HG03571 (cell line): Measurements from ENCODE around the gene ZXDC.
A peak's percentile ranks its signal among the peaks of the same experiment; 100 is the strongest.

Source experiments
- ATAC-seq: cut with Tn5 transposase; IDR thresholded peaks from one replicate; pipeline ENCODE4 v1.9.1; 2021; ENCODE audit not compliant: unreplicated experiment

The ZXDC gene

DNA sequence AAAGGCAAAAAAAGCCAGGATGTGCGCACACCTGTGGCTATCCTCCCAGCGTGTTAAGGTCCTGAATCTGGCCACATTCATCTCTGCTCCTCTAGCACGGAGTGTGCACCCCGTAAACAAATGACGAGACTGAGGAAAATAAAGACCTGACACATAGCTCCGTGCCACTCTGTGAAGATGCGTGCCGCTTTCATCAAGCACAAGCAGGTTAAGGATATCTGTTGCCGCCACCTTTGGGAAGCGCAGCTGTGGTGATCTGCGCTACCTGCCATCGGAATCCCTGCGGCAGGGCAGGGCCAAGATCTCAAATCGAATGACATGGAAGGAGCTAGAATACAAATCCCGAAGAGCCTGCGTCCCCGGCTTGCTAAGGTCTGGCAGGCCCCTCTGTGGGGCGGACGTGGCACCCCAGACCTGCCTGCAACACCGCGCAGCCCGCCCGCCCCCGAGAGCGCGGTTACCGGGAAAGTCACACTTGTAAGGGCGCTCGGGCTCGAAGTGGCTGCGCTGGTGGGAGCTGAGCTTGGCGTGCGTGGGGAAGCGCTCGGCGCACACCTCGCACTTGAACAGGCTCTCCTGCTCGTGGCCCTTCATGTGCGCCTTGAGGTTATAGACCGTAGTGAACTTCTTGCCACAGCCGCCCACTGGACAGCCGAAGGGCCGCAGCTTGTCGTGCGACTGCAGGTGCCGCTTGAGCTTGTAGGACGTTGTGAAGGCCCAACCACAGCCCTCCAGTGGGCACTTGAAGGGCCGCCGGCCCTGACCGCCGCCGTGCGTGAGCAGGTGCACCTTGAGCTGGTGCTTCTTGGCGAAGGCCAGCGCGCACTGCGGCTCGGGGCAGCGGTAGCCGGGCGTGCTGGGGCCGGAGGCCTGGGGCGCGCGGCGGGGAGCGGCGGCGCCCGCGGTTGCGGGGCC is 936 bp downstream of the ZXDC start:
- ATAC-seq: peak; percentile 20

DNA sequence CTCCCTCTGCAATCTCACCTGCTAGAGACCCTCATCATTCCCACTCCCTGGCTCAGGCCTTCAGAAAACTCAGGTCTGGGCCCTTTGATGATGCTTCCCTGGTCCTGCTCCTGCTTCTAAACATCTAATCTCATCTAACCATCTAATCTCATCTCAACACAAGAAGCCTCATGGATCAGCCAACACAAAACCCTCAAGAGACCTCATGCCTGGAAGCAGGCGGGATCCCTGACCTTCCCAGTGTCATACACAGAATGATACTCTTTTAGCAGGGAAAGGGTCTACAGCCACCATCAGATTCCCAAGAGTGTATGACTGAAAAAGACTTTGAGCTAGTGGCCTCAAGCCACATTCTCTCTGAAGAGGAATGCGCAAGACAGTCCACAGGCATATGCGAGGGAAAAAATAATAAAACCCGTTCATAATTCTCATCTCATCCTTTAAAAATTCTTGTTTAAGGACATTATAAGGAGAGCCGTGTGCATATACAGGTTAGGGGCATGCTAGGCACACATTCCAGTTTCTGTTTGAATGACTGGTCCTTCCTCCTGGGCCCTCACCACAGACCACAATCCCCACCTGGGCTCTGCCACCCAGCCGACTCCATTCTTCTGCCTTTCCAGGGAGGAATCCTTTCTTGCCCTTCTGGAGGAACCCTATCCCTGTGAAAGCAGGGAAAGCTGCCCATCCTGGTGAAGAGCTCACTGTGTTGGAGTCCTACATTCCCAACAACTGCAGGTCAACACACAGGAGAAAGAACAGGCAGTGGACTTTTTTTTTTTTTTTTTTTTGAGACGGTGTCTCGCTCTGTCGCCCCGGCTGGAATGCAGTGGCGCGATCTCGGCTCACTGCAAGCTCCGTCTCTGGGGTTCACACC is 2.2 kb downstream of the ZXDC start:
- ATAC-seq: no peak

DNA sequence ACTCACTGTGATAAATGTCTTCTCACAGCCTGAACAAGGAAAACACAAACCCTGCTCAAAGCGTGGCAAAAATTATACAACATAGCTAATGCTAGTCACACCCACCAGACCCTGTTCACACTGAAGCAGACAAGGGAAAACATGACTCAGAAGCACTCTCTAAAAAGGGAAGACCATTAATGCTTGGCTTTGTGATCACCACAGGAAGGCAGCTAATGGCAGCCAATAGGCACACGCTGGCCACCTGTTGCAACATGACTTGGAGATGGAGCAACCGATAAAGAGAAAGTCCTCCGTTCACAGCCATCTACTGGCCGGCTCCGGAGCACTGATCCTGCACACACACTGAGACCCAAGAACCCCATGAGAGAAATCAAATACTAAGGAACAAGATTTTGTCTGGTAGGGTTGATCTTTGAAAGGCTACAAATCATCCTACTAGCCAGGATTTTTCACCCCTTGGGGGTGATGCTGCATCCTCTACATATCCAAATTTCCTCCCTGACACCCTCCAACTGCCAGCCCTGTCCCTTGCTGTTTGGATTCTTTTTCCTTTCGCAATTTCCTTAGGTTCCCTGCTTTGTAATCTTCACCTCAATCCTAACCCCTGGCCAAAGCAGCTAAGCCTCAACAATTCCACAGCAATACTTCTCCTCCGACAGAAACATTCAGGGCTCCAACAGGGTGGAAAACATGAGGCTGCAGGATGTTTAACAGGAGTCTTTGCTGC is 3.2 kb downstream of the ZXDC start:
- ATAC-seq: no peak

DNA sequence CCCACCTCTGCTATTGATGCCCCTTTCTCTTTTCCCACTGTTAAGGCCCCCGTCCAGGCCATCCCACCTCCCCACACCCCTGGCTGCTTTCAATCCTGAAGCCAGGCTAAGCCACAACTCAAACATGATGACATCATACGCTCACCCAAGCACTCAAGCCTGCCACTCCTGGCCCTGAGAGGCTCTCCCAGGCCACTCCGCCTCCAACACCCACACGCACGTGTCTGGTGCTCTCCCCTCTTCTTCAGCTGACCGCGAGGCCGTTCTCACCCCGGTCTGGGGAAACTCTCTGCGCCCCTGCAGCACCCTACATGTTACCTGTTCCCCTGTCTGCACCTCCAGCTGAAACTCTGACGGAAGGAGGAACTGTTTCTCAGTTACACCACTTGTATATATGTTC is 6.2 kb downstream of the ZXDC start:
- no peak for ATAC-seq

DNA sequence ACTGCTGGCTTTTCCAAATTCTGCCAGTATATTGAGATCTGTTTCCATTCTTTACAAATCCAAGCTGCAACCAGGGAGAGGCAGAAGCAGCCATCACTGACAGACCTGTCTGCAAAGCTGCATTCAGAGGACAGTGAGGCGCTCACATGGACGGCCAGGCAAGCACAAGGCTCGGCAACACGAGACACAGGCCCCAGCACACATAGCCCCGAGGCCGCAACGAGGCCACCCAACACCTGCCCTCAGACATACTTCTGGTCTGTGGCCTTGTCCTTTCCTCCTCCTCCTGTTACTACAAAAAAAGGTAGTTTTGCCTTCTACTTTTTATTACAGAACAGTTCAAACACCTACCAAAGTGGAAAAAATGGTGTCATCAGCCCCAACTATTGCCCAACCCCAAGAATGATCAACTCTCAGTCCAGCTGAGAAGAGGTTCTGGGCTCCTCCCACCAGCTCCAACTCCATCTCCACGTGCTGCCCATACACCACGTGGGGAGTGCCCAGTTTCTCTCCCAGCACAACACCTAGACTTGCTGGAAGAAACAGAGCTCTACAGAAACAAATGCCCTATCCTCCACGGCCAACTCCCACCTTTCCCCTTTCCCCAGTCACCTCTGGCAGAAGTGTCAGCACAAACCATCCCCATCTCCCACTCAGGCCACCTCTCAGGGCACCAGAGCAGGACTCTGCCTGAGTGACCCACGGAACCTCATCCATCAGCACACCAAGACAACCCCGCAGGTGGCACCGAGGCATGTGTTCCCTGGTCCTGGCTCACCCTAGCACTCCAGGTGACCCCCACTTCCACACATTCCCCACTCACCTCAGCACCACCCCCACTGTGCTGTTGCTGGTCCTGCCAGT is 7.4 kb downstream of the ZXDC start:
- no peak for ATAC-seq

DNA sequence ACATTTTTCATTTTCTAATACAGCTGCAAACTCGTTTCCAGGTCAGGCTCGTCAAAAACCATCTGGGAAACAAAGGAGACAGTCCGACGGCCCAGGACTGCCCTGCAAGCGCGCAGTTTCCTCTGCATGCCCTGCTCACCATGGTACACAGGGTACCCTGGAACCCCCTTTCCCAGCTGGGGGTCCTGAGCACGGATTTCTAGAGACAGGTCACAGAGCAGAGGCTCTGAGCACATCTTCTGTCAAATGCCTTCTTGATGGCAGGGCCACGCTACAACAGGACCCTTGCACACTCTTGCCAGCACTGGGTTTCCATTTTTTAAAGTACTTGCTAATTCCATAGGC is 8.1 kb downstream of the ZXDC start:
- no peak for ATAC-seq

DNA sequence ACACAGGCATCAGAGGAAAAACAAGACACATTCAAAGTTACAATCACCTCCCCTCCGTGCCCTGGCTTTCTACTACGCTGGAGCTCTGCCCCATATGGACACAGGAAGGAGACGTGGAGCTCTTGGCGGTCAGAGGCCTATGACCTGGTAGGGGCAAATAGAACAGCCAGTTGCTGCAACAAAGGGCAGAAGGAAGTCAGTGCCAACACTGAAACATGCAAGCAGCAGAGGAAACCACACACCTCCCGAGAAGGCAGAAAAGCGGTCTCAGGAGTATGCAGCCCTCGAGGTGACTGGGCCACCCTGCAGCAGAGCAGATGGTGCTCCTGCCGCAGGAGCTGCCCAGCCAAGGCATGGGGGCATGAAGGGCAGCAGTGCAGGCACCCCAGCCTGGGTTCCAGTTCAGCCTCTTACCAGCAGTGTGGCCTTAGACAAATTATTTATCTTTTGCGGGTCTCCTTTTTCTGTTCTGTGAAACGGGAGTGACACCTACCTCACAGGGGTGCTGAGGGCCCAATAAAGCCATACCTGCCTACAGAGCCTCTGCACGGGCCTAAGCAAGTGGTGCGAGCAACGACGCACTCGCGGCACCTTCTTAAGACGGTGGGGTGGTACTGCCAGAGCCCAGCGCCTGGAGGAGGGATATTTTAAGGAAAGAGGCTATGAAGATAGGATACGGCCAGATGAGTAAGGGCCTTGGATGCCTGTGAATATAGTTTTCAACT is 8.6 kb downstream of the ZXDC start:
- ATAC-seq: no peak

DNA sequence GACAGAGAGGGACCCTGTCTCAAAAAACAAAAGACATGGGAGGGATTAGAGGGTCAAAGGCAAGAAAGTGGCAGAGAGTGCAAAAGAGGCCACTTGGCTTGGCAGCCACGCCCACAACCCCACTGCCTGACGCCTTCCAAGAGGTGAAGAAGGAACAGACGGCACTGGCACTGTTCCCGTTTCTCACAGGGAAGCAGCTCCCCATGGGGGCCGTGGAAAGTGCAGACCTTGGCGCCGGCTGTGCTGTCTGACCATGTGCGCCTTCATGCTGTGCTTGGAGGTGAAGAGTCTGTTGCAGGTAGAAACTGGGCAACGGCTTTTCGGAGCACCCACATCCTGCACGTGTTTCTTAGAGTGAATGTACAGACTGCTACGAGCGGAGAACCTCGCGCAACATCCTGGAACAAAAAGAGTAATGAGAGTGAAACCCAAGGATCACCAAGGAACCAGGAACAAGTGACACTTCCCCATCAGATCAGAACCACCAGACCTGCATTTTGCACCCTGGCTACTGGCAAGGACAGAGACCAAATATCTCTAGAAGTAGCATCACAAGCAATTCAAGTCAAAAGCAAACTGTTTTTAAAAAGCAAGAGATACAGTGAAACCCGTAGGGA is 9.7 kb downstream of the ZXDC start:
- ATAC-seq: no peak

DNA sequence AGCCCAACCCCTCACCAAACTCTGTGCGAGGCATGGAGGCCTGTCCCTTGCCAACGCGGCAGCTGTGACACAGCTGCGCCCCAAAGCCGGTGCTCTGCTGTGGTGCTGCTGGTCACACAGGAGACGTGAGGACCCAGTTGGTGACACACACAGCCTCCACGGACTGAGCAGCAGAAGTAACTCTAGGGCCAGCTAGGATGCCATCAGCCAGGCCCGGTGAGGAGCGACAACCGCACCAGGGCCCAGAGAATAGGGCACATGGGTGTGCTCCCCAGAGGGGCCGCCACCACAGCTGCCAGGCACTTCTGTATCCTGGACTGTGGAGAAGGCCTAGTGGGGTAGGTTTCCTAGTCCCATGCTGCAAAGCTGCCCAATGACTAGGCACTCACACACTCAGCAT is 10.7 kb downstream of the ZXDC start:
- ATAC-seq: no peak

DNA sequence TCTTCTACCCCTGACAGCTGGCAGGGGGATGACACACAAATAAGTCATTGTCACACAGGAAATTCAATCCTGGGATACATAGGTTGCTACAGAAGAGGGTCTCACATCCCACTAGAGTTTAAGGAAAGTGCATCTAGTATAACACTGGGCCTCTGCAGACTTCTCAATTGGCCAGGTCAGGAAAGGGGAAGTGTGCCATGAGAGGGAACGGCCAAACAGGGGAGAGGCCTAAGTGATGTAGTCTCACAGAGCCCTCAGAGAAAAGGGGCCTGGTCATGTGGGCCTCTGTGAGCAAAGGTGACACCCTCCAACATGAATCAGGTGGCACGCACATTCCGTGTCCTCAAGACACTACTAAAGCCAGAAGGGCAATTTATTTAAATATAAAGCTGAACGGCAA is 11.2 kb downstream of the ZXDC start:
- no peak for ATAC-seq

DNA sequence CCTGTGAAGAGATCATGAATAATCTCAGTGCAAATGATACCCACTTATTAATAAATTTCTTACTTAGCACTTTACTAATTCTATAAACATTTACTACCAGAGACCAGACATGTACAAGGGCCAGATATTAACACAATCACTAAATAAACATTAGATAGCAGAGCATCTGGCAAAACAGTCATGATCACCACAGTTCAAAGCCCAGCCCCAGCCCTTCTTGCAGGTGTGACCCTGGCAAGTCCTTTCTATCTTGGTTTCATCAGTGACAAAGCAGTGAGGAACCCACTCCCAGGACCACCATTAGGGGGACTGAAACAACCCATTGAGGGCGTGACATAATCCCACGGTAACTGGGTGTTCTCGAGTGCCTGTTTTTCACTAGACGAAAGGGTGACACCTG is 11.6 kb downstream of the ZXDC start:
- no peak for ATAC-seq

DNA sequence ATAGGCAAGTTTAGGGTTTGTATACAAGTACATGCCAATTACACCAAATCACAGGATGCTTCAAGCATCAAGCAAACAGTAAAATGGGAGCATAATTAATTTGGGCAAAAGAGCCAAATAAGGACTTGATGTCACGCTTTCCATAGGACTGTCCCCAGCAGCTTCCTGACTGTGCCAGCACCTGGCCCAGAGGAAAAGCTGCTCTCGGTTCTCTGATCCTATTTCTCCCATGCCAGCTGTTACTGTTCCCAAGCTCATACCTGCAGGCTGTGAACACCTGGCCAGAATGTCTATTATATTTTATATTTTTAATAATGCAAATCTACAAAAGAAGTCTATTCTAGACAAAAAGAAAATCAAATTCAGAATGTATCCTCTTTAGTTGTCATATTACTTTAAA is 12.2 kb downstream of the ZXDC start:
- no peak for ATAC-seq

DNA sequence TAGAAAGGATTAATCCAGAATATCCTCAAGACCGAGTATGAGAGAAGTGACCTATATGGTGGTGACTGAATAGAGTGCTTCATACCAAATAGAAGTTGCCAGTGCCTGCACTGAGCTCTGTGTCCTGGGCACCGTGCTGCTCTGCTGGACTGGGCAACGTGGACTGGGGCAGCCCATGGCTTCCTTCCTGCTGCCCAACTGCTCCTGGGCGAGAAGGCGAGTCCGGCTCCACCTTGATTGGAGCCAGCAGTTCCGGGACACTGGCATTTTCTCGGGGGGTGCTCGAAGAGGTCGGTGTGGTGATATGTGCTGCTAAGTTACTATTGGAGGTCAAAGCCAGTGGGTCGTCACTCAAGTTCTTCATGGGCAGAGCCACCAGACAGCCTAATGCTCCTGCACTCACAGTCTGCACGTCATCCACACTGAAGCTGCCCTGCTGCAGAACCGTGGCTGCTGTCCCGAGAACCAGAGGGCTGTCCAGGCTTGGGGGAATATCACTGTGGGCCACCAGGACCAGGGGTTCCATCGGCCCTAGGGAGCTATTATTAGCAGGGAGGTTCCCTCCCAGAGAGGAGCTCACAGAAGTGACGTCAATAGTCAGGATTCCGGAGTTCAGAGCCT is 14.1 kb downstream of the ZXDC start:
- ATAC-seq: no peak

DNA sequence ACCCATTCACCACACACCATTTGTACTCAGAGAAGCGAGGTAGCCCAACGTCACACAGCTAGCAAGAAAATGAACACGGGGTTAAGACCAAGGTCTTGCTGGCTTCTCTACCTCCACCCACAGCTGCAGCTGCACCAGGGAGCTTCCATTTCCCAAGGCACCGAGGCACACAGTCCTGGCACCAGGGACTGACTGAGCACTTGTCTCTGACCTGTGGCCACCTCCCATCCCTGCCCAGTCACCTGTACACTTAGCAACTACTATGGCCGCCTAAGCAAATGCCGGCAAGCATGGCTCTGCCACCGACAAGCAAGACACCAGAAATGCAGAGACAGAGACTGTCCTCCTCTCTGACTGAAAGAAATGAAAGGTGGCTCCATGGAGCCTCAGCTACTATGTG is 15.3 kb downstream of the ZXDC start:
- no peak for ATAC-seq

DNA sequence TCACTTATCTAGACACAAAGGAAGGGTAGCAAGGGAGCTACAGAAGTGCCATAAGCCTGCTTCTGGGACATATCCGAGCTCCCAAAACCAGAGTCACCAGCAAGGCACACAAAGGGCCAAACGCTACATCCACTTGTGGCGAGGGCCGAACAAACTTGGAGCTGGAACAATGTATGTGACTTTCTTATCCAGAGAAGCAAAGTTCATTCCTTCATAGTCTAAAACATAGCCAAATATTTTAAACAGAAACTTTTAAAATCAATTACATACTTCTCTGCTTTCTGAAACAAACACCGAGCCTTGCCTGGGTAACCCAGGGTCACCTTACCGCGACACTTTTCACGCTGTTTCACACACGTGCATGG is 15.9 kb downstream of the ZXDC start:
- no peak for ATAC-seq

DNA sequence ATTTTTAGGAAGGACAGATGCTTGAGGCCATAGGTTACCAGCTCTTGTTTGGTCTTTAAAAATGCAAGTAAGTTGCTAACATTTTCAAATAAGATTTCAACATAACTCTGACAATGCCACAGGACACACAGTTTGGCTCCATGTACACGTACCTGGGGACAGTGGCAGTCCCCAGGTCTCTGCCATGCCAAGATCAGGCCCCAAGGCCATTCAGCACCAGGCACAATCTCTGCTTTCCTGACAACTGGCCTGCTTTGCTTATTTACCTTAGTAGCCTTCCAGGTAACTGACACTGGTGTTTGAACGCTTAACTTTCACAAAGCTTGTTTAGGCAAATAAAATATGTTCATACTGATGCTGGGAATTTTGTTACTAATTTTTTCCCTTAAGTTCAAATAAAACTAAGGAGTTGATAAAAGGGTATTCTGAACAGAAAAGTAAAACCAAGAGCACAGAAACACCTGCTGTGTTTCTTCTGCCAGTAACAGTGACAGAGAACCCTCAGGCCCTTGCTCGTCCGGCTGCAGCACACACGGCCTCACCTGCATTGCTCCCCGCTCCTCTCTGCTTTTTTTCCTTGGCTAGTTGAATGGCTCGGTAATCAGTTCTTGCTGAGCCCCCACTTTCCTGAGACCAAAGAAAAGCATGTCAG is 16.5 kb downstream of the ZXDC start:
- ATAC-seq: no peak

DNA sequence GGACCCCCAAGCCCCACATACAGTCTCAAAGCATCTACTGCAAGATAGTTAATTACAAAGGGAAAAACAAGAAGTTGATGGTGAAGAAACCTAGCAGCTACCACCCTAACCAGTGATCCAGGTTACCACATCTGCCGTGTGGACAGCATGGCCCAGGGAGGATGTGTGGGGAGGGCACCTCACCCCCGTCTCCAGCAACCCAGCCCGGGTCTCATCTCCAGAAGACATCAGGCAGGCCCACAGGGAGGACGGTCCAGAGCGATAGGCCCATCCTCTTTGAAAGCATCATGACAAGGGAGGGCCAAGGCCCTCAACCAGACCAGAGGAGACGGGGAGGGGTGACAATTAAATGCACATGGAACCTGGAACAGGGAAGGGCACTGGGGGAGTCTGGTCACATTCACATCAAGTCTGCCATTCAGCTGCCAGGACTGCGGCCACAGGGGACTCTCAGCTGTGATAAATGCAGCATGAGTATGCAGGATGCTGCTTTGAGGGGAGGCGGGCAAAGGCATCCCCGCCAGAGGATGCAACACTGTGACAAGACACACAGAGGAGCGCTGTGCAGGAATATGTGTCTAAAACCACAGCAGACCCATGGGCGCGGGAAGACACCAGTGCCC is 18.8 kb downstream of the ZXDC start:
- no peak for ATAC-seq

DNA sequence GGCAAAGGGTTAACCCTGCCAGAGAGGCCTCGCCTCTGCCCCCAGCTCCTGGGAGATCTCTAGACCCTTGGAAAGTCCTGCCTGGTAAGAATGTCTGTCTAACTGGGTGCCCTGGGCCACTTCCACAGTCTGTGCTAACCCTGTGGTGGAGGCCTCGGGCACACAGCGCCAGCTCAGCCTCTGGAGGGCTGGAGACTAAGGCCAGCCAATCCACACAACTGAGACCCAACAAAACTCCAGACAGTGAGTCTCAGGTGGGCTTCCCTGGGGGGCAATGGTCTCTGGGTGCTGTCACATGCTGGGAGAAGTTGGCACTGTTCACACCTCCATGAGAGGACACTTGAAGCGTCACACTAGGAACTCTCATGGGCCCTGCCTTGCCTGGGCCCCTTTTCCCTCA is 19.5 kb downstream of the ZXDC start:
- ATAC-seq: no peak
